Measurements from ENCODE around the gene LRRC73.

- no peak for TF ChIP-seq ZNF174 (CRISPR knock-in tag; IDR thresholded peaks at IDR 0.05)
- TF ChIP-seq FOXK1 (CRISPR knock-in tag; IDR thresholded peaks at IDR 0.05; ENCODE audit: borderline replicate concordance): no peak
- no peak for TF ChIP-seq POLR2AphosphoS5 (IDR thresholded peaks at IDR 0.05; ENCODE audit: control insufficient read depth, insufficient read depth, low read depth, low read length)
- TF ChIP-seq ZNF449 (CRISPR knock-in tag; IDR thresholded peaks at IDR 0.05): no peak
- no peak for TF ChIP-seq HDAC6 (IDR thresholded peaks at IDR 0.05; ENCODE audit: low read depth, low read length)
- TF ChIP-seq BHLHE40 (IDR thresholded peaks at IDR 0.05; ENCODE audit: low read length): no peak
- no peak for TF ChIP-seq CTCF (IDR thresholded peaks at IDR 0.05 in 2 of 3, conservative IDR thresholded peaks at IDR 0.05 in 1 of 3; ENCODE audit: insufficient read depth in 2 of 3, low read depth in 1 of 3, low read length in 3 of 3)
- TF ChIP-seq SMC3 (conservative IDR thresholded peaks at IDR 0.05; ENCODE audit: insufficient read depth, low read depth, low read length): no peak
These were observed 21.4 kb downstream of the LRRC73 start for GRCh38 chr6:43488667-43489276.

Measured in K562 (cell line).